ENCODE measurements around the gene SIL1. TPM values are rescaled to one million over a fixed set of nuclear protein-coding genes. Genes with fewer than 3 reads are reported as not detected.

The SIL1 gene
- total RNA-seq, 1 donor from 2014 or later = 41.6 TPM

GRCh38 chr5:138948471-138949222, 249.5 kb downstream of the SIL1 start:
- DNase-seq (ENCODE audit: low read depth) = no peak
- Mint-ChIP-seq H3K27me3 (ENCODE audit: low read depth, unreplicated experiment) (peaks cover 17% of the 10 kb centered on the region), H3K36me3 (ENCODE audit: low read depth, unreplicated experiment) (peaks cover 28% of the 10 kb centered on the region), H3K9me3 (ENCODE audit: unreplicated experiment) (peaks cover 3% of the 10 kb centered on the region), H3K4me1 (ENCODE audit: low read depth, unreplicated experiment) (peaks cover 24% of the 10 kb centered on the region), H3K27ac (ENCODE audit: unreplicated experiment) (peak overlapping the region; percentile 18), H3K4me3 (ENCODE audit: unreplicated experiment) (no peak overlapping the region)
- H3K4me3 ChIP-seq (ENCODE audit: insufficient read depth, low read depth, low read length) = no peak overlapping the region
- FAIRE-seq = no peak
- no peaks in the 10 kb centered on the region for H3K9me3 ChIP-seq (ENCODE audit: insufficient read depth, low read depth, low read length)
- no peak overlapping the region for H2AFZ ChIP-seq (ENCODE audit: low read depth, low read length)
- H3K36me3 ChIP-seq (ENCODE audit: insufficient read depth, low read length) = no peaks in the 10 kb centered on the region
- H3K27ac ChIP-seq (ENCODE audit: low read depth, low read length) = no peak overlapping the region
- no peak overlapping the region for H3K4me2 ChIP-seq (ENCODE audit: low read length)
- no peak overlapping the region for H3K9ac ChIP-seq (ENCODE audit: low read length)
- no peaks in the 10 kb centered on the region for H3K27me3 ChIP-seq (ENCODE audit: insufficient read depth, low read length)
- H3K4me1 ChIP-seq (ENCODE audit: insufficient read depth, low read length) = peaks cover 27% of the 10 kb centered on the region
- TF ChIP-seq CTCF (IDR thresholded peaks at IDR 0.05; ENCODE audit: insufficient read depth, low read depth, low read length) (no peak), EZH2 (IDR thresholded peaks at IDR 0.05; ENCODE audit: insufficient read depth, low read length) (no peak)
- no peaks in the 10 kb centered on the region for H3K79me2 ChIP-seq (ENCODE audit: insufficient read depth, low read length)
- peaks cover 22% of the 10 kb centered on the region for H4K20me1 ChIP-seq (ENCODE audit: insufficient read depth, low read length)

- H4K20me1 ChIP-seq (ENCODE audit: insufficient read depth, low read length) = peaks cover 25% of the 10 kb centered on the region
- no peak overlapping the region for H3K4me3 Mint-ChIP-seq (ENCODE audit: unreplicated experiment)
- no peaks in the 10 kb centered on the region for H3K9me3 ChIP-seq (ENCODE audit: insufficient read depth, low read depth, low read length)
- H3K36me3 Mint-ChIP-seq (ENCODE audit: low read depth, unreplicated experiment) = peaks cover 29% of the 10 kb centered on the region
- FAIRE-seq (no peak), DNase-seq (ENCODE audit: low read depth) (no peak)
- no peak overlapping the region for H3K9ac ChIP-seq (ENCODE audit: low read length)
- no peak overlapping the region for H2AFZ ChIP-seq (ENCODE audit: low read depth, low read length)
- peaks cover 17% of the 10 kb centered on the region for H3K27me3 Mint-ChIP-seq (ENCODE audit: low read depth, unreplicated experiment)
- TF ChIP-seq EZH2 (IDR thresholded peaks at IDR 0.05; ENCODE audit: insufficient read depth, low read length) (no peak), CTCF (IDR thresholded peaks at IDR 0.05; ENCODE audit: insufficient read depth, low read depth, low read length) (no peak)
- no peak overlapping the region for H3K4me2 ChIP-seq (ENCODE audit: low read length)
- H3K79me2 ChIP-seq (ENCODE audit: insufficient read depth, low read length) = no peaks in the 10 kb centered on the region
- H3K4me1 Mint-ChIP-seq (ENCODE audit: low read depth, unreplicated experiment) = peaks cover 17% of the 10 kb centered on the region
- no peak overlapping the region for H3K27ac ChIP-seq (ENCODE audit: low read depth, low read length)
- H3K4me1 ChIP-seq (ENCODE audit: insufficient read depth, low read length) = peaks cover 19% of the 10 kb centered on the region
- no peak overlapping the region for H3K4me3 ChIP-seq (ENCODE audit: insufficient read depth, low read depth, low read length)
- peaks cover 3% of the 10 kb centered on the region for H3K9me3 Mint-ChIP-seq (ENCODE audit: unreplicated experiment)
- H3K27ac Mint-ChIP-seq (ENCODE audit: unreplicated experiment) = no peak overlapping the region
- no peaks in the 10 kb centered on the region for H3K36me3 ChIP-seq (ENCODE audit: insufficient read depth, low read length)
- no peaks in the 10 kb centered on the region for H3K27me3 ChIP-seq (ENCODE audit: insufficient read depth, low read length)
Measured at GRCh38 chr5:138947780-138948179, 250.4 kb downstream of the SIL1 start.
